CD4-positive, alpha-beta T cell (primary cell): ENCODE data around the gene GPR149. TPM values are rescaled to one million over a fixed set of nuclear protein-coding genes. Genes with fewer than 3 reads are reported as not detected.

Experiments
- ATAC-seq: fragments of 200-7000 bp; cut with Tn5 transposase; one replicate; pipeline ENCODE4 v1.10.0; 2022; ENCODE audit warnings: mild to moderate bottlenecking; ENCODE audit not compliant: poor library complexity
- CTCF ChIA-PET: fragments of 350-600 bp; sonication (Branson Sonifier 250); formaldehyde crosslinking; loops from one replicate; lab custom pipeline; 2021; ENCODE audit warnings: antibody characterized with exemption, inconsistent platforms; lab: Charles Lee
- POLR2A ChIA-PET: fragments of 350-600 bp; sonication (Branson Sonifier 250); formaldehyde crosslinking; loops from one replicate; lab custom pipeline; 2021; ENCODE audit warnings: antibody characterized with exemption, inconsistent platforms; lab: Charles Lee
- DNase-seq, 14 experiments: peaks; one replicate each; pipeline ENCODE4 v3.0.0-alpha.2; 2013 to 2020; ENCODE audit warnings: mixed read lengths in 2 of 14
- H3K27ac ChIP-seq, 2 donors: one replicate each; pipeline versions ENCODE4 v1.5.1 to v1.7.0; 2013; ENCODE audit warnings: low read length in 2 of 2, low read depth in 1 of 2, mild to moderate bottlenecking in 1 of 2
- H3K27me3 ChIP-seq, 2 experiments: 1 replicate in 1 of 2; 2 replicates in 1 of 2; pipeline versions ENCODE4 v1.6.1 to v1.7.0; 2013; ENCODE audit warnings: low read length in 2 of 2, control low read depth in 1 of 2, mild to moderate bottlenecking in 1 of 2, moderate library complexity in 1 of 2; ENCODE audit not compliant: insufficient read depth in 2 of 2, control insufficient read depth in 1 of 2
- H3K36me3 ChIP-seq: one replicate; pipeline ENCODE4 v1.6.1; 2013; ENCODE audit warnings: low read length, control low read depth; ENCODE audit not compliant: insufficient read depth
- H3K4me1 ChIP-seq: one replicate; pipeline ENCODE4 v1.6.1; 2013; ENCODE audit warnings: low read length, control low read depth; ENCODE audit not compliant: insufficient read depth
- H3K4me3 ChIP-seq: one replicate; pipeline ENCODE4 v1.5.1; 2013; ENCODE audit warnings: mild to moderate bottlenecking, low read length, moderate library complexity
- H3K9me3 ChIP-seq, 2 experiments: 1 replicate in 1 of 2; 2 replicates in 1 of 2; pipeline versions ENCODE4 v1.6.1 to v1.7.0; 2013; ENCODE audit warnings: low read length in 2 of 2, mild to moderate bottlenecking in 2 of 2, control low read depth in 1 of 2, moderate library complexity in 1 of 2; ENCODE audit not compliant: control insufficient read depth in 1 of 2, insufficient read depth in 1 of 2
- H3K27ac Mint-ChIP-seq: one replicate; pipeline ENCODE4 v1.8.0; 2020; ENCODE audit warnings: mixed read lengths
- H3K27me3 Mint-ChIP-seq: one replicate; pipeline ENCODE4 v1.8.0; 2021; ENCODE audit warnings: mixed read lengths
- H3K36me3 Mint-ChIP-seq: one replicate; pipeline ENCODE4 v1.8.0; 2021; ENCODE audit warnings: low read depth, mixed read lengths
- H3K4me1 Mint-ChIP-seq: one replicate; pipeline ENCODE4 v1.8.0; 2021; ENCODE audit warnings: low read depth, mixed read lengths
- H3K4me3 Mint-ChIP-seq: one replicate; pipeline ENCODE4 v1.8.0; 2020; ENCODE audit warnings: mild to moderate bottlenecking, mixed read lengths
- H3K9me3 Mint-ChIP-seq: one replicate; pipeline ENCODE4 v1.8.0; 2020; ENCODE audit warnings: mixed read lengths
- CTCF ChIP-seq: fragments of 200-600 bp; IDR thresholded peaks from one replicate; pipeline ENCODE4 v1.8.0; 2022; ENCODE audit warnings: antibody characterized with exemption, mild to moderate bottlenecking
- intact Hi-C, 2 experiments: fragments of 100-400 bp; cut with DNase I in 1 of 2; cut with micrococcal nuclease in 1 of 2; formaldehyde crosslinking; loops; one replicate each; pipeline versions ENCODE4 v1.15.1 to v1.9.0; 2023 to 2025; cut with DNase I, micrococcal nuclease
- total RNA-seq, 174 experiments: library from RNA in 2 of 174; stranded (reverse) in 2 of 174; gene quantifications; one replicate each; pipeline ENCODE4 v1.2.3 and lab custom pipeline; 2021 to 2026

GPR149 gene
- total RNA-seq, 2 experiments from 2014 or later = not detected

- intact Hi-C loops = no loop called here
- ChIA-PET POLR2A (no interaction called here), CTCF (no interaction called here)
- no peaks in the 10 kb centered on the region for H3K4me1 ChIP-seq
- ATAC-seq = no peak
- Mint-ChIP-seq H3K27me3 (no peaks in the 10 kb centered on the region), H3K9me3 (no peaks in the 10 kb centered on the region), H3K4me3 (no peak overlapping the region), H3K27ac (no peak overlapping the region), H3K36me3 (peaks cover 85% of the 10 kb centered on the region), H3K4me1 (peaks cover 5% of the 10 kb centered on the region)
- no peaks in the 10 kb centered on the region for H3K9me3 ChIP-seq
- no peak for DNase-seq
- no peaks in the 10 kb centered on the region for H3K27me3 ChIP-seq
- H3K4me3 ChIP-seq = no peak overlapping the region
- H3K27ac ChIP-seq = no peak overlapping the region
- TF ChIP-seq CTCF = no peak
- peaks cover 91% of the 10 kb centered on the region for H3K36me3 ChIP-seq
Measured at GRCh38 chr3:154294016-154294415, 136.0 kb downstream of the GPR149 start.

- H3K27ac Mint-ChIP-seq = no peak overlapping the region
- CTCF ChIA-PET = no interaction called here
Measured at GRCh38 chr3:154290187-154290586, 139.8 kb downstream of the GPR149 start.

More at GRCh38 chr3:154290187-154290586, 139.8 kb downstream of the GPR149 start:
- ATAC-seq (no peak), DNase-seq (no peak)
- no peak overlapping the region for H3K4me3 Mint-ChIP-seq
- Histone ChIP-seq H3K4me1 (no peaks in the 10 kb centered on the region), H3K36me3 (peaks cover 82% of the 10 kb centered on the region), H3K9me3 (no peaks in the 10 kb centered on the region), H3K27me3 (no peaks in the 10 kb centered on the region), H3K27ac (no peak overlapping the region), H3K4me3 (no peak overlapping the region)
- no peaks in the 10 kb centered on the region for H3K9me3 Mint-ChIP-seq
- peaks cover 5% of the 10 kb centered on the region for H3K4me1 Mint-ChIP-seq
- peaks cover 93% of the 10 kb centered on the region for H3K36me3 Mint-ChIP-seq
- TF ChIP-seq CTCF = no peak
- intact Hi-C loops = no loop called here
- H3K27me3 Mint-ChIP-seq = no peaks in the 10 kb centered on the region
- POLR2A ChIA-PET = no interaction called here

Other genes starting within 250 kb of the GPR149 start
- 100 to 1,000 TPM; 128 TPM for gene DHX36, start 105.7 kb downstream of the GPR149 start, total RNA-seq